ENCODE results near the gene MPP3.

GRCh38 chr17:43782913-43783680 is 49.8 kb downstream of the MPP3 start:
- TF ChIP-seq EZH2 (IDR thresholded peaks at IDR 0.05; ENCODE audit: borderline replicate concordance, low read depth, low read length, severe bottlenecking): no peak
- no peak for TF ChIP-seq CTCF (IDR thresholded peaks at IDR 0.05; ENCODE audit: borderline replicate concordance, extremely low read depth, low read length, poor library complexity, severe bottlenecking)
